HG03064 (cell line): Measurements from ENCODE around the gene FGF19.

Source experiments
- ATAC-seq: cut with Tn5 transposase; IDR thresholded peaks from one replicate; pipeline ENCODE4 v1.9.1; 2021; ENCODE audit warnings: low read depth; ENCODE audit not compliant: unreplicated experiment

Gene FGF19

GRCh38 chr11:69718912-69719311 lies 15.1 kb upstream of the FGF19 start:
- ATAC-seq, result no peak

- no peak for ATAC-seq
Observed at GRCh38 chr11:69718147-69718546, 14.3 kb upstream of the FGF19 start.

GRCh38 chr11:69716891-69717747 lies 13.3 kb upstream of the FGF19 start:
- ATAC-seq, result no peak

- no peak for ATAC-seq
Observed at GRCh38 chr11:69716099-69716498, 12.3 kb upstream of the FGF19 start.

- ATAC-seq, result no peak
Observed at GRCh38 chr11:69715446-69715845, 11.6 kb upstream of the FGF19 start.

- ATAC-seq, result no peak
Observed at GRCh38 chr11:69711822-69712801, 8.3 kb upstream of the FGF19 start.

- no peak for ATAC-seq
Observed at GRCh38 chr11:69708736-69709401, 5.0 kb upstream of the FGF19 start.

GRCh38 chr11:69707176-69707575 lies 3.4 kb upstream of the FGF19 start:
- ATAC-seq, result no peak

GRCh38 chr11:69705901-69706787 lies 2.3 kb upstream of the FGF19 start:
- ATAC-seq, result no peak

- ATAC-seq, result no peak
Observed at GRCh38 chr11:69705351-69705811, 1.6 kb upstream of the FGF19 start.

GRCh38 chr11:69704508-69705253 lies 859 bp upstream of the FGF19 start:
- ATAC-seq, result no peak

GRCh38 chr11:69703453-69703767 lies 412 bp downstream of the FGF19 start:
- no peak for ATAC-seq

- ATAC-seq, result no peak
Observed at GRCh38 chr11:69702769-69703452, 911 bp downstream of the FGF19 start.

GRCh38 chr11:69702239-69702691 lies 1.6 kb downstream of the FGF19 start:
- no peak for ATAC-seq

GRCh38 chr11:69700278-69701140 lies 3.3 kb downstream of the FGF19 start:
- no peak for ATAC-seq

GRCh38 chr11:69699213-69699612 lies 4.6 kb downstream of the FGF19 start:
- ATAC-seq, result no peak

GRCh38 chr11:69698362-69698761 lies 5.5 kb downstream of the FGF19 start:
- ATAC-seq, result no peak

- ATAC-seq, result no peak
Observed at GRCh38 chr11:69697861-69698260, 6.0 kb downstream of the FGF19 start.
